COLO829 (cell line): ENCODE results near the gene KICS2.
"Not testable (repeated sequence)": the region's sequence is repeated elsewhere in the genome, so short reads cannot be mapped to it uniquely, and the experiment has no call there.

Experiments
- DNase-seq: peaks from one replicate; pipeline ENCODE4 v3.0.0; 2012; ENCODE audit warnings: low spot score

Gene KICS2

GRCh38 chr12:64222009-64222765, at the start of gene KICS2:
Gene KICS2 (minus strand): TSS chr12:64222296. CDS start chr12:64222237, 59 bp downstream.
- peak; percentile 70 for DNase-seq

DNA sequence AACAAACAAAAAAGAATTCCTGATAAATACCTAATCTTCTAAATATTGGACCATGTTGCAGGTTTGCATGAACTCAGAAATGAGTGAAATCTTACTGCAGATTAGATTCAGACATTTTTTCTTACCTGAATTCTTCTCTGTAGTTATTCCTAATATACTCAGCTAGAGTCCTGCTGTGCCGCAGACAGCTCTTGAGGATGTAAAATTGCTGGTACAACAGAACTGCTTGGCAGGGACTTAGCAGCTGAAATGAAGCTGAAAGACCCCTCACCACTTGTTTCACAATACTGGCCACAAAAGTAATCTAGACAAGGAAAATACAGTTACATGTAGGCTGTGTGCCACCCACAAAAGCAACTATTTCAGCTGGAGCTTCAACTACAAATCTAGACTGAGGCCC, 48.3 kb upstream of the KICS2 start:
- no peak for DNase-seq

DNA sequence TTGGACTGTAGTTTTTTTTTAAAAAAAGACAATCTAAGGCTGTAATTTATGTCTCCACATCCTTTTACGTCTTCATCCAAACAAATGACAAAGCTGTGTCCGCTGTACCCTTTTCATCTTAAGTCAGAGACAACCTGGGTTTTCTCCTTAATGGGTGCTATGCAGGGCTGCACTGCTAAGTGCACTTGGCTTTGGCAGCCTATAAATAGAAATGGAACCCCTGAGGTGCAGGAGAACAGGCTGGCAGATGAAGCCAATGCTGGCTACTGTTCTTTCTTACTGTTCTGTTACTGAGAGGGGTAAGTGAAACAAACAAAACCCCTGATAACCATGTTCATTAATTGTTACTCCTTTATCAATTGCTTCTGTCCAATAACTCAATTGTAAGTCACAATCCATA, 47.1 kb upstream of the KICS2 start:
- no peak for DNase-seq

DNA sequence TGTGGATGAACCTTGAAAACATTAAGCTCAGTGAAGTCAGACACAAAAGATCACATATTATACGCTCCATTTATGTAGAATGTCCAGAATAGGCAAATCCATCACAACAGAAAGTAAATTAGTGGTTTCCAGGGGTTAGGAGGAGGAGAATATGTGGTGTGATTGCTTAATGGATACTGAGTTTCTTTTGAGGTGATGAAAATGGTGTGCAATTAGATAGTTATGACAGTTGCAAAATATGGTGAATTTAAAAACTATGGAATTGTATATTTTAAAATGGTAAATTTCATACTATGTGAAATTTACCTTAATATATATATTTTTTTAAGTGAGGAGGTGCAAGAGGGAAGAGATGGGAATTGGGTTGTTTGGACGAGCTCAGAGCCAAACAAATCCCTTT, 46.3 kb upstream of the KICS2 start:
- DNase-seq: no peak

GRCh38 chr12:64265839-64266238, 43.7 kb upstream of the KICS2 start:
- DNase-seq: no peak

DNA sequence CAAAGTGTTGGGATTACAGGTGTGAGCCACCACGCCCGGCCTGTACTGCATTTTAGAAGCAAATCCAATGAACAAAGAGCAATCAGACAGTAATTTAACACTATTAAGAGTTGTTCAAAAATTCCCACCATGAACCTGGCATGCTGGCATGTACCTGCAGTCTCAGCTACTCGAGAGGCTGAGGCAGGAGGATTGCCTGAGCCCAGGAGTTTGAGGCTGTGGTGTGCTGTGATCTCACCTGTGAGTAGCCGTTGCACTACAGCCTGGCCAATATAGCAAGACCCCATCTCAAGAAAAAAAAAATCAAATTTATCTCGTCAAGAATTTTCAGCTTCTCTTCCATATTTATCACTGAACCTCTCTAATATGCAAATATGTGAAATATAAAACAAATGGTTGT, 39.7 kb upstream of the KICS2 start:
- DNase-seq: no peak

DNA sequence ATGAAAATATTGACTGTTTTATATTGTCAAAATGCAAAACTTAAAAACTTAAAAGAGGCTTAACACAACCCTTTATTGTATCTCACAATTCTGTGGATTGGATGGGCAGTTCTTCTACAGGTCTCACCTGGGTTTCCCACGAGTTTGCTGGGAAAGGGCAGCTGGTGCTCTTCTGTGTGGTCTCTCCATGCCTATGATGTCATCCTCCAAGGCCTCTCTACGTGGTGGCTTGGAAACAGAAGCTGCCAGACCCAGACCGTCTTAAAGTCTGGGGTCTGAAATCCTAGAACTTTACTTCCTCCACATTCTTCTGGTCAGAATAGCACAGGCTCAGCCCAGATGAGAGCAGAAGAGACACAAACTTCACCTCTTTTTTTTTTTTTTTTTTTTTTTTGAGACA, 36.5 kb upstream of the KICS2 start:
- no peak for DNase-seq

DNA sequence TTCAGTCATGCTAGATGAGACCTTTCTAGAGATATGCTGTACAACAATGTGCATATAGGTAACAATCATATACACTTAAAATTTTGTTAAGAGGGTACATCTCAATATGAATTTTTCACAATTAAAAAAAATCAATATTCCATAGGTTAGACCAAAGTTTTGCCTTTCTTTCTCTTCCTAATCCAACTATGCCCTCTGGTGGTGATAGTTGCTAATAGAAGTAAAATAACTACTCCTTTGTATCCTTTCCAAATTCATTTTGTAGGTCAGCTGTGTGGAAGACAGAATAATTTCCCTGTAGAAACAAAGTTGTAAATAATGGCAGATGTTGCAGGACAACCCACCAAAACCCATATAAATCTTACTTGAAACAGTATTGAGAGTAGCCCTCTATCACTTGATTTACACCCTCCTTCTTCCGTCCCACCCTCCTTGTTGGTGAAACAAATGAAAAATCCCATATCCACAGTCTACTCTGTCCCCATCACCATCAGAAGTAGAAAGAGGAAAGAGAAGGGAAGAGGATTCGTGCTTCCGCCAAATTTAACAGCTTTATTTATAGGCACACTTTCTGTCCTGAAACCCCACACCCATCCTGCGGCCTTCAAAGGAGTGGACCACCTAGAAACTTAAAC, 34.2 kb upstream of the KICS2 start:
- peak; percentile 62 for DNase-seq

GRCh38 chr12:64255249-64255648, 33.2 kb upstream of the KICS2 start:
- no peak for DNase-seq

GRCh38 chr12:64253356-64253755, 31.3 kb upstream of the KICS2 start:
- no peak for DNase-seq

DNA sequence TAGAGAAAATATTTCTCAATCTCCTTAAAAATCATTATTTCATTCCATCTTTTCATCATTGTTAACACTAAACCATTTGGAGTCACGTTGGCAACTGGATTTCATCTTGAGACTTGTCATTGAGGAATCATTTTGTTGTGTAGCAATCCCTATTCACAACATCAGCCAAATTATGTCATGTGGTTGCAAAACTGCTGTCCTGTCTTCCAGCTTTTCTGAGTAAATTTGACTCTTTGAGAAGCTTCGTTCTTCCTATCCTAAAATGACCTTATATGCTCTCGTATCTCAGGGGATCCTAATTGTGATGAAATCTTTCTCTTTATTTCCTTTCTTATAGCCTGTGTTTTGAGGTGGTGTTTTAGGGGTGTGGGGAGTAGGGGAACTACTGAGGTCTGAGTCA, 30.6 kb upstream of the KICS2 start:
- no peak for DNase-seq

- no peak for DNase-seq
Measured at GRCh38 chr12:64243809-64244208, 21.7 kb upstream of the KICS2 start.

DNA sequence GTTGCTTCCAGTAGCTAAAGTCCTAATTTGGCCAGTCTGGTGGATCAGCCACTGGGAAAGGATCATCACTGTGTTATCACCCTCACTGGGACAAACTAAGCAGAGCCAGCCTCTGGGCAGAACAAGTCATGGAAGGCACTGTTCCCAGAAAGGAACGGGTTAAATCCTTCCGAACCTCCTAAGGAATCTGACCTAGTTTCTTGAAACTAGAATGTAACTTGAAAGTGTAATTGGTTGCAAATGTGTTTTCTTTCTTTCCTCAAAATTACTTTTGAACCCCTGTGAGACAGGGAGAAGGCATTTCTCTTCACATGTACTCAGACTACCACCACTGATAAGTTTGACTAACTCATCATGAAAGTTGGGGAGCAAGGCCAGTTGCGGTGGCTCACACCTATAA, 18.7 kb upstream of the KICS2 start:
- no peak for DNase-seq

DNA sequence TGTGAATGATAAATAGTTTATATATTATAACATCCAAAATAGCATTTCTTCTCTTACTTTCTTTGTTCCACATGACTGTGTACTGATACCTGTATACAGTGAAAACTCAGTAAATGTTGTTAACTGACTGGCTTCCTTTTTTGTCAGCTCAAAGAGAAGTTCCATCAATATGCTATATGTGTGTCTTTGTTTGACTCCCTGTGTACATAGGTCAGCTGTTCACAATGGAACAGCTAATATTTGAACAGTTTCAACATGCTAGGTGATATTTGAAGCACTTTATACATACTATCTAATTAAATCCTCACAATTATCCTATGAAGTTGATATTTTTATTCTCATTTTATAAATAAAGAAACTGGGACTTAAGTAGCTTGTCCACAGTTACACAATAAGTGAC, 15.3 kb upstream of the KICS2 start:
- no peak for DNase-seq

DNA sequence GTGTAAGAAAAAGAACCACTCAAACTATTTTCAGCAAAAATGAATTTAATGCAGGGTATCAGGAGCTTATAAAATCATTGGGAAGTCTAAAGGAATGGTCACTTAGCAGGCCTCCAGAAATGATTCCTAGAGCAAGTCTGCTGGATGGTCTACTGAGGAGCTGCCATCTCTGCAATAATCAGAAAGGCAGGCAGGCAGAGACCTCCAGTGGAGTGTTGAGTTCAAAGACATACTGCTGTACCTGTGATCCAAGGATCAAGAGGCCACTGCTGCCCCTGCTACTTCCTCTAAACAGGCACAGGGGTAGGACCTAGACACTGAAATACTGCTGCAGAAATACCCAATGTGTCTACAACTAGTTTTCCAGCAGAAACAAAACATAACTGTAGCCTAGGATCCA, 14.5 kb upstream of the KICS2 start:
- no peak for DNase-seq

- no peak for DNase-seq
Measured at GRCh38 chr12:64232196-64232595, 10.1 kb upstream of the KICS2 start.

DNA sequence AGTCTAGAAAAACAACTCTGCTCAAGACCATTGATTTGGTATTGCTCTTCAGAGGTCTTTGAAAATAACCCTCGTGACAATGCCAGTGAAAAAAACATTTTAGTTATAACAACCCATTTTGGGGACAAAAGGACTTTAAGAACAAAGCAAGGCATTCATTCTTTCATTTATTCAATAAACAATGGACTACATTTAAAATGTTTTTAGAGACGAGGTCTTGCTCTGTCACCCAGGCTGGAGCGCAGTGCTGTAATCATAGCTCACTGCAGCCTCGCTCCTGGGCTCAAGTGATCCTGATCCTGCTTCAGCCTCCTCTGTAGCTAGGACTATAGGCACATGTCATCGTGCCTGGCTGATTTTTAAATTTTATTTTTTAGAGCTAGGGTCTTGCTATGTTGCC, 7.7 kb upstream of the KICS2 start:
- DNase-seq: no peak

DNA sequence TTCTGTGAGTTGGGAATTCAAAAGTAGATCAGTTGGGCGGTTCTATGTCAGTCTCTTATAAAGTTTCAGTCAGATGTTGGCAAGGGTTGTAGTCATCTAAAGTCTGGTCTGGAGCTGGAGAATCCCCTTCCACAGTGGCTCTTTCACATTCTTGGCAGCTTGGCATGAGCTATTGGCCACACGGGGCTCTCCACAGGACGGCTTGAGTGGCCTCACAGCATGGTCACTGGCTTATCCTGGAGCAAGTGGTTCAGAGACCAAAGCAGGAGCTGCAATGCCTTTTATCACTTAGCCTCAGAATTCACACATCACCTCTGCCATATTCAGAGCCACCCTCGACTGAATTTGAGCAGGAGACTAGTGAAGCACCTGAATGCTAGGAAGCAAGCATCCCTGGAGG, 7.1 kb upstream of the KICS2 start:
- DNase-seq: no peak

DNA sequence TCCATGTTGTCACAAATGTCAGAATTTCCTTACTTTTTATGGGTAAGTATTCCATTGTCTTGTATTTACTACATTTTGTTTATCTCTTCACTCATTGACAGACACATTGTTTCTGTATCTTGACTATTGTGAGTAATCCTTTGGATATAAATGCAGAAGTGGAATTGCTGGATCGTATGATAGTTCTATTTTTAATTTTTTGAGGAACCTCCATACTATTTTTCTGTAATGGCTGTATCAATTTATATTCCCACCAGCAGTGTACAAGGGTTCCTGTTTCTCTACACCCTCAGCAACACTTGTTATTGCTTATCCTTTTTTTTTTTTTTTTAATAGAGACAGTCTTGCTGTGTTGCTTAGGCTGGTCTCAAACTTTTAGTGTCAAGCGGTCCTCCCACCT, 3.5 kb upstream of the KICS2 start:
- DNase-seq: no peak

GRCh38 chr12:64221651-64222008, 466 bp downstream of the KICS2 start:
- DNase-seq: peak; percentile 74

DNA sequence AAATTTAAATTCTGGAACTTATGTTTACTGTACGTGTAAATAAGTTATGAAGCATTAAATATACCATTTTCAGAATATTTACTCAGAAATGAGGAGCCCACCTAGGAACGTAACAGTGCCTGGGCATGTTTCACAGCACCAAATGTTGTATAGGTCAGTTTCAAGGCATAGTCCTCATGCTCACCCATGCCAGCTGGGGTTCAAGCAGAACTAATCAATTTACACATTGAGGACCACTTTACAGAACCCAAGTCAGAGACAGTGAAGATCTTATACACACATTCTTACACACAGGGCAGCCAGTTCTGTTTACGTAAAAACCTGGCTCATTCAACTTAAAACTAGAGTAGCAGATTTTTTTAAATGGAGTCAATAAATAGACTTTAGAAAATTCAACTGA, 2.0 kb downstream of the KICS2 start:
- no peak for DNase-seq

GRCh38 chr12:64219145-64219544, 3.0 kb downstream of the KICS2 start:
- DNase-seq: no peak

DNA sequence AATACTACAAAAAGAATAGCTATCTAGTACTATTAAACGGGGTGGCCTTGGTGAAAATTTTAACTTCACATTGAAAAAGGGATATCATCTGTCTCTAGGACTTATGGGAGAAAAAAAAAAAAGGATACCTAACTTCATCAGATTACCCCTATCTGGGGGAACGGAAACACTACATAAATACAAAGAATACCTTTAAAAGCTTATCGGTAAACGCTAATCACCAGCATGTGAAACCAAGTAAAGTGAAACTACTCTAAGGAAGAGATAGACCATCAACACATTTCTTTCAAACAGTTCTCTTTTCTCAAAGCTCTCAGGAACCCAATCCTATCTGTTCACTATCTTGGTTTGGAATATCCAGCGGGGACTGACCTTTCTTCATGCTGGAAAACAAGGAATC, 3.5 kb downstream of the KICS2 start:
- no peak for DNase-seq

DNA sequence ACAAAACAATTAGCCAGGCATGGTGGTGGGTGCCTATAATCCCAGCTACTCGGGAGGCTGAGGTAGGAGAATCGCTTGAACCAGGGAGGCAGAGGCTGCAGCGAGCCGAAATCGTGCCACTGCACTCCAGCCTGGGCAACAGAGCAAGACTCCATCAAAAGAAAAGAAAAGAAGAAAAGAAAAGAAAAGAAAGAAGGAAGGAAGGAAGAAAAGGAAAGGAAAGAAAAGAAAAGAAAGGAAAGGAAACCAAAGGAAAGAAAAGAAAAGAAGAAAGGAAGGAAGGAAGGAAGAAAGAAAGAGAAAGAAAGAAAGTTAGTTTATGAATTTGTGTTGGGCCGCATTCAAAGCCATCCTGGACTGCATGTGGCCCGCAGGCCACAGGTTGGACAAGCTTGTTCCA, 4.5 kb downstream of the KICS2 start:
- DNase-seq: not testable (repeated sequence)
